IMR-90 (cell line): ENCODE data around the gene PCYOX1L. TPM values are rescaled to one million over a fixed set of nuclear protein-coding genes. Genes with fewer than 3 reads are reported as not detected.

Experiments used
- ATAC-seq: fragments of 200-7000 bp; cut with Tn5 transposase; 2 replicates; pipeline ENCODE4 v1.9.1; 2020; ENCODE audit warnings: low read depth, mild to moderate bottlenecking, moderate library complexity
- BruUV-seq: library from RNA; stranded (reverse); fragments of 400-500 nt; replicated peaks from 2 replicates; lab custom pipeline; 2021; lab: Mats Ljungman, UMichigan
- CTCF ChIA-PET: fragments of 300-600 bp; formaldehyde crosslinking; extraction: SDS; loops from one replicate; lab custom pipeline; 2021; ENCODE audit warnings: antibody characterized with exemption; lab: Yijun Ruan, JAX
- POLR2A ChIA-PET: fragments of 300-600 bp; sonication (Branson Sonifier 250); formaldehyde crosslinking; loops from one replicate; lab custom pipeline; 2022; ENCODE audit warnings: antibody characterized with exemption; ENCODE audit not compliant: unreplicated experiment; lab: Charles Lee
- DNase-seq: peaks from one replicate; pipeline ENCODE4 v3.0.0; 2013
- H2AFZ ChIP-seq: replicated peaks from 2 replicates; pipeline ENCODE3; 2013; ENCODE audit warnings: low read length, mild to moderate bottlenecking; ENCODE audit not compliant: poor library complexity
- H2AK5ac ChIP-seq: 2 replicates; pipeline ENCODE4 v1.6.1; 2013; ENCODE audit warnings: low read depth, low read length, inconsistent platforms
- H2AK9ac ChIP-seq: replicated peaks from 2 replicates; pipeline ENCODE3; 2013; ENCODE audit warnings: mild to moderate bottlenecking, low read depth, low read length, moderate library complexity; ENCODE audit not compliant: poor library complexity
- H2BK120ac ChIP-seq: 2 replicates; pipeline ENCODE4 v1.6.1; 2013; ENCODE audit warnings: low read depth, low read length, inconsistent platforms
- H2BK15ac ChIP-seq: 3 replicates; pipeline ENCODE4 v1.6.1; 2013; ENCODE audit warnings: low read depth, low read length, inconsistent platforms
- H2BK20ac ChIP-seq: 2 replicates; pipeline ENCODE4 v1.6.1; 2013; ENCODE audit warnings: low read depth, mild to moderate bottlenecking, inconsistent platforms, low read length, moderate library complexity
- H2BK5ac ChIP-seq: 2 replicates; pipeline ENCODE4 v1.6.1; 2013; ENCODE audit warnings: mild to moderate bottlenecking, low read depth, low read length, inconsistent platforms; ENCODE audit not compliant: poor library complexity, severe bottlenecking
- H3K14ac ChIP-seq: replicated peaks from 2 replicates; pipeline ENCODE4 v1.6.1; 2013; ENCODE audit warnings: low read depth, low read length, inconsistent platforms
- H3K18ac ChIP-seq: 2 replicates; pipeline ENCODE4 v1.6.1; 2013; ENCODE audit warnings: low read depth, low read length, control low read depth
- H3K23ac ChIP-seq: 2 replicates; pipeline ENCODE4 v1.6.1; 2013; ENCODE audit warnings: low read depth, low read length, inconsistent platforms
- H3K27ac ChIP-seq: 2 replicates; pipeline ENCODE4 v1.5.1; 2013; ENCODE audit warnings: mild to moderate bottlenecking, control low read depth, low read length; ENCODE audit not compliant: insufficient read depth
- H3K27me3 ChIP-seq: 2 replicates; pipeline ENCODE4 v1.6.1; 2013; ENCODE audit warnings: low read length; ENCODE audit not compliant: control insufficient read depth, insufficient read depth
- H3K36me3 ChIP-seq: 2 replicates; pipeline ENCODE4 v1.6.1; 2013; ENCODE audit warnings: low read length, mixed read lengths; ENCODE audit not compliant: control insufficient read depth, insufficient read depth
- H3K4ac ChIP-seq: 2 replicates; pipeline ENCODE4 v1.6.1; 2013; ENCODE audit warnings: low read depth, low read length, inconsistent platforms
- H3K4me1 ChIP-seq: 2 replicates; pipeline ENCODE4 v1.6.1; 2013; ENCODE audit warnings: low read length, mixed read lengths; ENCODE audit not compliant: control insufficient read depth, insufficient read depth
- H3K4me2 ChIP-seq: 2 replicates; pipeline ENCODE4 v1.6.1; 2013; ENCODE audit warnings: low read depth, mild to moderate bottlenecking, control low read depth, low read length, moderate library complexity
- H3K4me3 ChIP-seq: 2 replicates; pipeline ENCODE4 v1.5.1; 2013; ENCODE audit warnings: low read depth, mild to moderate bottlenecking, control low read depth, low read length, moderate library complexity; ENCODE audit not compliant: insufficient read depth
- H3K56ac ChIP-seq: 2 replicates; pipeline ENCODE4 v1.6.1; 2013; ENCODE audit warnings: low read length, inconsistent platforms; ENCODE audit not compliant: insufficient read depth; ENCODE audit errors: extremely low read depth
- H3K79me1 ChIP-seq, 2 experiments: 2 replicates each; pipeline ENCODE4 v1.6.1; 2013; ENCODE audit warnings: low read length in 2 of 2, inconsistent platforms in 1 of 2, low read depth in 1 of 2
- H3K9ac ChIP-seq: 2 replicates; pipeline ENCODE4 v1.6.1; 2013; ENCODE audit warnings: low read depth, low read length, control low read depth
- H3K9me1 ChIP-seq: 2 replicates; pipeline ENCODE4 v1.6.1; 2013; ENCODE audit warnings: low read length, inconsistent platforms; ENCODE audit not compliant: insufficient read depth
- H3K9me3 ChIP-seq: 2 replicates; pipeline ENCODE4 v1.6.1; 2013; ENCODE audit warnings: low read length; ENCODE audit not compliant: control insufficient read depth, insufficient read depth
- H4K20me1 ChIP-seq: 2 replicates; pipeline ENCODE4 v1.6.1; 2013; ENCODE audit warnings: low read length, inconsistent platforms; ENCODE audit not compliant: insufficient read depth
- H4K5ac ChIP-seq: 2 replicates; pipeline ENCODE4 v1.6.1; 2013; ENCODE audit warnings: mild to moderate bottlenecking, low read depth, low read length, control low read depth
- H4K8ac ChIP-seq, 2 experiments: 2 replicates each; pipeline ENCODE4 v1.6.1; 2013; ENCODE audit warnings: low read depth in 2 of 2, low read length in 2 of 2, control low read depth in 1 of 2, inconsistent platforms in 1 of 2
- H4K91ac ChIP-seq: 2 replicates; pipeline ENCODE4 v1.6.1; 2013; ENCODE audit warnings: low read depth, low read length, inconsistent platforms; ENCODE audit not compliant: insufficient read depth
- CHD1 ChIP-seq: IDR thresholded peaks from 2 replicates; pipeline ENCODE4 v1.6.1; 2012; ENCODE audit warnings: low read depth, low read length, improper control_type of control experiment
- MAZ ChIP-seq: IDR thresholded peaks from 2 replicates; pipeline ENCODE4 v1.6.1; 2012; ENCODE audit warnings: low read depth, mild to moderate bottlenecking, low read length, improper control_type of control experiment, moderate library complexity, borderline replicate concordance
- MXI1 ChIP-seq: IDR thresholded peaks from 2 replicates; pipeline ENCODE4 v1.6.1; 2012; ENCODE audit warnings: low read depth, mild to moderate bottlenecking, low read length, moderate library complexity, borderline replicate concordance
- POLR2A ChIP-seq: IDR thresholded peaks from 2 replicates; pipeline ENCODE4 v1.6.1; 2012; ENCODE audit warnings: mild to moderate bottlenecking, low read depth, low read length
- RAD21 ChIP-seq: IDR thresholded peaks from 2 replicates; pipeline ENCODE4 v1.6.1; 2012; ENCODE audit warnings: low read length, improper control_type of control experiment
- WGBS, 2 experiments: methylation state at CpG; one replicate each; pipeline versions ENCODE4 v1.1.5 to v1.1.7; 2013; ENCODE audit warnings: missing lambda C conversion rate in 2 of 2; ENCODE audit not compliant: insufficient read length in 1 of 2; ENCODE audit errors: extremely low coverage in 2 of 2; 5-methylcytosine and 5-hydroxymethylcytosine counted together
- dilution Hi-C: fragments of 300-500 bp; cut with HindIII; formaldehyde crosslinking; loops from one replicate; pipeline ENCODE4 v1.14.3; 2018; ENCODE audit warnings: low sequenced_read_pairs; ENCODE audit not compliant: unreplicated experiment
- in situ Hi-C: fragments of 300-500 bp; cut with MboI; formaldehyde crosslinking; loops from 3 replicates; pipeline ENCODE4 v1.14.3; 2019; ENCODE audit warnings: low sequenced_read_pairs, inconsistent platforms, mixed read lengths
- intact Hi-C: fragments of 100-400 bp; cut with micrococcal nuclease; formaldehyde crosslinking; loops from 2 replicates; pipeline ENCODE4 v1.10.0; 2022
- polyA plus RNA-seq, 3 experiments: library from polyadenylated mRNA; depleted of rRNA; stranded (reverse); fragments of >200 nt; gene quantifications; 2 replicates each; pipeline ENCODE4 v1.2.3, GENCODE V29; 2012; ENCODE audit warnings: low replicate concordance in 1 of 3
- total RNA-seq: library from RNA; depleted of rRNA; stranded (reverse); fragments of >200 nt; gene quantifications from 2 replicates; pipeline ENCODE4 v1.2.3, GENCODE V29; 2012
- TF ChIP-seq, protein P1 (sequence below): fragments of 150-350 bp; IDR thresholded peaks from 2 replicates; pipeline ENCODE4 v1.6.1; 2016; ENCODE audit warnings: low read depth, mild to moderate bottlenecking, low read length, moderate library complexity, borderline replicate concordance

PCYOX1L gene
- total and polyA plus RNA-seq, 2 of the 4 experiments (the other 2 are of a cell fraction): 7.0 to 14.3 TPM

DNA sequence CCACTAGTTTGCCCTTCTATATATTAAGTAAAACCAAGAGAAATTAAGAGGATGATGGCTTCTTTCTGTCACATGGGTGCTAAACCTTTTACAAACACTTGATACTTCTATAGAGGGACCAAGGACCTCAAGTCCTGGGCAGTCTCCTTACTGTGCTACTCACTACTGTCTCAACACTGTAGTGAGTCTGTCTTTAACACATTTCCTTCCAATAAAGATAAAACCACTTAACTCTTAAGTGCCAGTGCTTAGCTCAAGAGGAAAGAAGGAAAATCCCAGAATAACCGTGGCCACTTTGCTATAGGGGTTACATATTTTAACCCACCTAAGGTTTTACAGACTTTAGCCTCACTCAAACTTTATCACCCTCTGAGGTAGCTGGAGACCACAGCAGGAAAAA lies 16.9 kb upstream of the PCYOX1L start:
- dilution Hi-C loops (no loop called here), intact Hi-C loops (no loop called here), in situ Hi-C loops (no loop called here)
- Histone ChIP-seq H3K9ac (no peak overlapping the region), H4K20me1 (no peaks in the 10 kb centered on the region), H3K23ac (no peak overlapping the region), H2AK9ac (no peak overlapping the region), H2BK15ac (no peak overlapping the region), H3K4me1 (no peaks in the 10 kb centered on the region), H3K14ac (no peak overlapping the region), H3K18ac (no peak overlapping the region), H2AK5ac (no peak overlapping the region), H3K56ac (no peak overlapping the region), H3K27me3 (no peaks in the 10 kb centered on the region), H4K8ac (no peak overlapping the region), H2BK120ac (no peak overlapping the region), H3K9me1 (no peaks in the 10 kb centered on the region), H4K91ac (no peak overlapping the region), H3K4ac (no peak overlapping the region), H3K27ac (no peak overlapping the region), H4K5ac (no peak overlapping the region), H2AFZ (no peak overlapping the region), H3K36me3 (no peaks in the 10 kb centered on the region), H3K4me3 (no peak overlapping the region), H3K9me3 (no peaks in the 10 kb centered on the region), H3K4me2 (no peak overlapping the region), H2BK20ac (no peak overlapping the region), H3K79me1 (peaks cover 4 to 11% of the 10 kb centered on the region in 2 experiments; a peak in 3 of 4 replicates), H2BK5ac (no peak overlapping the region)
- no TSS peak for BruUV-seq
- ChIA-PET POLR2A (no interaction called here), CTCF (no interaction called here)
- TF ChIP-seq MAZ (no peak), RAD21 (no peak), POLR2A (no peak), CHD1 (no peak), MXI1 (no peak)
- TF ChIP-seq, protein P1, sequence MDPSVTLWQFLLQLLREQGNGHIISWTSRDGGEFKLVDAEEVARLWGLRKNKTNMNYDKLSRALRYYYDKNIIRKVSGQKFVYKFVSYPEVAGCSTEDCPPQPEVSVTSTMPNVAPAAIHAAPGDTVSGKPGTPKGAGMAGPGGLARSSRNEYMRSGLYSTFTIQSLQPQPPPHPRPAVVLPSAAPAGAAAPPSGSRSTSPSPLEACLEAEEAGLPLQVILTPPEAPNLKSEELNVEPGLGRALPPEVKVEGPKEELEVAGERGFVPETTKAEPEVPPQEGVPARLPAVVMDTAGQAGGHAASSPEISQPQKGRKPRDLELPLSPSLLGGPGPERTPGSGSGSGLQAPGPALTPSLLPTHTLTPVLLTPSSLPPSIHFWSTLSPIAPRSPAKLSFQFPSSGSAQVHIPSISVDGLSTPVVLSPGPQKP: no peak
- WGBS, 2 experiments: no CpG with 5 or more reads among the region's 1 CpG
- DNase-seq (no peak), ATAC-seq (no peak)
